NCI-H510A treated with DMSO at 0.1 percent for 48 hours (cell line): ENCODE results near the gene TC2N.
"Not testable (repeated sequence)": the region's sequence is repeated elsewhere in the genome, so short reads cannot be mapped to it uniquely, and the experiment has no call there.

ENCODE experiments used
- DNase-seq: peaks from one replicate; lab custom pipeline; 2025; lab: John Stamatoyannopoulos, UW

The TC2N gene

DNA sequence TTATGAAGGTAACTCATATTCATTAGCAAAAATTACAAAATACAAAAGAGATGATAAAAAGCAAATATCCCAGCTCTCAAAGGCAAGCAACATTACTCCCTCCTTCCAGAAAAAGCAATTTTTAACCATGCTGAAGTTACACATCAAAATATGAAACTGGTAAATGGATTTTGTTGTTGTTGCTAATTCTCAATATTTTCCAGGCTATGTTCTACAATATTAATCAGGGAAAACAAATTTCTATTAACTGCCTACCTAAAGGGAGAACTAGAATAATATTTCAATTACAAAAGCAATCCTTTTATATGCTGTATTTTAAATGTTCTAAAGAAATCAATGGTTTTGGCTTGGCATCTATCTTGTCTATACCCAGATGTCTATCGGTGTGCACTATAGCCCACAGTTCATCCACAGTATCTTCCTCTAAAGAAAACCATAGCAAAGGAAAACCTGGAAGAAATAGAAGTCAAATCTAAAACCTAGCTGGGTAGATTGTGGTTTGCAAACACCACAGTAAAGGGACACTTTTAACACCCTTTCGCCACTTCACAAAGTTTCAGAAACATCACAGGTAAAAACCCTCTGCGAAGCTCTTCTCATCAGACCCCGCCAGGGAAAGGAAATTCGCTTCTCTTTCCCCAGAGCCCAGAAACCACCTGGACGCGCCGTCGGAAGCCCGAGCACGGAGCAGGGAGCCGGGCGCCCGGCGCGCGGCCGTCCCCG, 32.0 kb downstream of the TC2N start:
- DNase-seq: peak; percentile 54

DNA sequence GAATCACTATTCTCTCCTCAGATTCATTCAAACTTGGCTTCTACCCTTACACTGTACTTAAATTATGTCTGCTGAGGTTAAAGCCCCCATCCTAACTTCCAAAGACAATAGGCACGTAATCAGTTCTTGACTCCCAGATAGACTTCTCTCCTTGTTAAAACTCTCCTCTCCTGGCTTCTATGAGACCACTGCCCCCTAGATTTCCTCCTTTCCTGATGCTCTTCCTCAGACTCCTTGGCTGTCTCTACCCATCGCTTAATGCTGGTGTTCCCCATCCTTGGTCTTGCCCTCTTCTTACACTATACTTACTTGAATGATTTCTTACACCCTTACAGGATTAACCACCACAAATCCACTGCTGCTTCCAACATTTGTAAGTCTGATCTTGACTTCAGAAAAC, 32.8 kb downstream of the TC2N start:
- no peak for DNase-seq

DNA sequence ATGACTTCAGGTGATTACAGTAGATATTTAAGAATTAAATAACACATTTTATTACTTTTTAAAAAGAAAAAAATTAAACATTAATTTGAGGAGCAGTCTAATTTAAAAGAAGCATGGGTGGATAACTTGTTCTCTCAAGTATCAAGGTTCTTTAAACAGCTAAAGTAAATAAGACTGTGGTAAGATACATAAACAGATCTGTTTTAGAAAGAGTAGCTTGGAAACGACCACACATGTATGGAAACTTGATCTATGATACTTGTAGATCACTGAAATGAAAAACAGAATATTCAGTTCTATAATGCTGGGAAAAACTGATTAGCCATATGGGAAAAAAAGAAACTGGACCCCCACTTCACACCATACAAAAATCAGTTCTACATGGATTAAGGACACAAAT, 36.0 kb downstream of the TC2N start:
- peak; percentile 74 for DNase-seq

- DNase-seq: peak; percentile 68
These were observed 36.6 kb downstream of the TC2N start for GRCh38 chr14:91830777-91831176.

GRCh38 chr14:91829511-91829910, 37.8 kb downstream of the TC2N start:
- no peak for DNase-seq

- DNase-seq: no peak
These were observed 39.6 kb downstream of the TC2N start for GRCh38 chr14:91827746-91828145.

DNA sequence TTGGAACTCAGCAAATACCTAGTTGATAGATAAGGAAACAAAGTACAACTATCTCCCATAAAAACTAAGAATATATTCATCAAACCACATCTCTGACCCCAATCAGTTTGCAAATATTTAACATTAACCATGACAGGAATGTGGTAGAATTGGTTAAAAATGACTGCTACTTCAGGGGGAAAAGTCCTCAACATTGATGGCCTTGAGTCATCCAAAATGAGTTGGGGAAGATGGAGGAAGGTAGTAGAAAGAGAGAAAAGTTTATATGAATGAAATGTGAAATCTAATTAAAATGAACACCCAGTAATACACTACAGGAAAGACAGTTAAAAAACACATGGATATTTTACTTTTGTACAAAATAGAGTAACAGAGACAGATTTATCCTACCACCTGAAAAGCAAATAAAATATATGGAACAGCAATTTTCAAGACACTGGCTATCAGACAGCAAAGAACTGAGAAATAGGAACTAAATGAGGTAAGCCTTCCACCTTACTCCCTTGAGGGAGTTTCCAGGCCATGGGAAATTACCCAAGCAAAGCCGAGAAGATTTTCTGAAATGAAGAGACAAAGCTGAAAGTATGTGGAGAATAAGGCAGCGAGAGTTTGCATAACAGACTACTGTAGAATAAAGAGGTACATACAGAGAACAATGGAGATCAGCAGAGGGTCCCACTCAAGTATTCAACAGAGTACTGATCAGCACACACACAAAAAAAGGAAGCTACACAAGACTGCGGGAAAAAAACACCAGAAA, 49.6 kb downstream of the TC2N start:
- DNase-seq: no peak

DNA sequence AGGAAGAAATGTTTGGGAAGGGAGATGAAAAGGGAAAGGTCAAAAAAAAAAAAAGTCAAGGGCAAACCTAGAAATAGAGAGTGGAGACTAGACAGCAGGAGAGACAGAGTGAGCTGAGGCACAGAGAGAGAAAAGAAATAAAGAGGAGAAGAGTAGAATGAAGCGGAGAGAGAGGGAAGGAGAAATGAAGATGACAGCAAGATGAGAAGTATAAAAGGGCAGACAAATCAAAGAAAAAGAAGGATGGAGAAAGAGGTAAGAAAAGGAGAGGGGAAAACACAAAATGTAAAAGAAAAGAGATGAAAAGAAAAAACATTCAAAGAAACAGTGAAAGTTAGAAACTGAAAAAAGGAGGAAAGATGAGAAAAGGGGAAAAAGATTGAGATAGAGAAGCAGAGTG, 53.0 kb downstream of the TC2N start:
- no peak for DNase-seq

GRCh38 chr14:91810699-91811098, 56.6 kb downstream of the TC2N start:
- DNase-seq: no peak

GRCh38 chr14:91806716-91807115, 60.6 kb downstream of the TC2N start:
- no peak for DNase-seq

DNA sequence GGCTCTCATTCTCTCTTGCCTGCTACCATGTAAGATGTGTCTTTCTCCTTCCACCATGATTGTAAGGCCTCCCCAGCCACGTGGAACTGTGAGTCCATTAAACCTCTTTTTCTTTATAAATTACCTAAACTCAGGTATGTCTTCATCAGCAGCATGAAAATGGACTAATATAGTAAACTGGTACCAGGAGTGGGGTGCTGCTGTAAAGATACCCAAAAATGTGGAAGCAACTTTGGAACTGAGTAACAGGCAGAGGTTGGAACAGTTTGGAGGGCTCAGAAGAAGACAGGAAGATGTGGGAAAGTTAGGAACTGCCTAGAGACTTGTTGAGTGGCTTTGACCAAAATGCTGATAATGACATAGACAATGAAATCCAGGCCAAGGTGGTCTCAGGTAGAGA, 61.2 kb downstream of the TC2N start:
- DNase-seq: not testable (repeated sequence)

GRCh38 chr14:91805659-91806058, 61.7 kb downstream of the TC2N start:
- DNase-seq: no peak

DNA sequence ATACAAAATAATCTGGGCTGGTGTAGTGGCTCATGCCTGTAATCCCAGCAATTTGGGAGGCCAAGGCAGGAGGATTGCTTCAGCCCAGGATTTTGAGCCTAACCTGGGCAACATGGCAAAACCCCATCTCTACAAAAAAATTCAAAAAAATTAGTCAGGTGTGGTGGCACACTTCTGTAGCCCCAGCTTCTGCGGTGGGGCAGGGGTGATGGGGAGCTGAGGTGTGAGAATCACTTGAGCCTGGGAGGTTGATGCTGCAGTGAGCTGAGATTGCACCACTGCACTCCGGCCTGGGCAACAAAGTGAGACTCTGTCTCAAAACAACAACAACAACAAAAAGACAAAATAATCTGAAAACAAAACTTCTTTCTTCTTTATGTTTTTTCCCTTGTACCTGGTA, 66.0 kb downstream of the TC2N start:
- DNase-seq: no peak

DNA sequence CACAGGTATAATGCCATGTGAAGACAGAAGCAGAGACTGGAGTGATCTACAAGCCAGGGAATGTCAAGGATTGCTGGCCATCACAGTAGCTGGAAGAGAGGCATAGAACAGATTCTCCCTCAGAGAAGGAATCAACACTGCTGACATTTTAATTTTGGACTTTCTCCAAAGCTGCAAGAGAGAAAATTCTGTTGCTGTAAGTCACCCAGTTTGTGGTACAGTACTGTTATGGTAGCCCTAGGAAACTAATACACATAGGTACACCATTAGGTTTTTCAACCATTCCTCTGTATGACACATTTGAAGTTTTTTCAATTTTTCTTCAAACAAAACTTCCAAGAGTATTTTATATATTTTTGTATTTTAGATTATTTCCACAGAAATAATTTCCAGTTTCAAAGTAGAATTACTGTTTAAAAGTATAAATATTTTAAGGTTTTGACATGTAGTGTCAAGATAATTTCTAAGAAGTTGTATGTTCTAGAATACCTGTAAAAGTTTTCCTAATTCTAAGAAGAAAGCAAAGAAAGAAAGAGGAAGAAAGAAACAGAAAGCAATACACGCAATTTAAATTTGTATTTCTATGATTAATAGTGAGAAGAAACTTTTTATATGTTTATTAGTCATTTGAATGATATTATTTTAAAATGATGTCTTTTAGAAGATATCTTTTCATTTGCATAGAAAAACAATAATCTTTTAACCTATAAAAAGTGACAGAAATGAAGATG, 70.6 kb downstream of the TC2N start:
- no peak for DNase-seq

- DNase-seq: no peak
These were observed 73.6 kb downstream of the TC2N start for GRCh38 chr14:91793704-91794103.

- DNase-seq: no peak
These were observed 81.1 kb downstream of the TC2N start for GRCh38 chr14:91786188-91786587.

- DNase-seq: no peak
These were observed 86.9 kb downstream of the TC2N start for GRCh38 chr14:91780452-91780851.

DNA sequence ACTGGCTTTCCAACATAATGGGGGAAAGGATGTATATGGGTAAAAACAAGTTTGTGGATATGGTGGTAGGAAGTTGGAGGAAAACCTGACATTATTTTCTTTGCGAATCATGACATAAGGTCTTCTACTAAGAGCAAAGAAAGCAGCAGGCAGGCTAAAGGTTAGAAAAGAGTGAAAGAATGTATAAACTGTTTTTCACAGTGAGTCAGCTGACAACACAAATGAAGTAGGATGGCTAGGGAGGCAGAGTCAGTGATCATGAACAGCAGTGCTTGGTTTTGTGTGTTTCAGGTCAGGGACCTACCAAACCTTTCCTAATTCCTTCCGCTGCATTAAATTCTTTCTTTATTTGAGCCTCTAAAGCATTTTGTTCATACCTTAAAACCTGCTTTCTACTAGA, 89.1 kb downstream of the TC2N start:
- no peak for DNase-seq

DNA sequence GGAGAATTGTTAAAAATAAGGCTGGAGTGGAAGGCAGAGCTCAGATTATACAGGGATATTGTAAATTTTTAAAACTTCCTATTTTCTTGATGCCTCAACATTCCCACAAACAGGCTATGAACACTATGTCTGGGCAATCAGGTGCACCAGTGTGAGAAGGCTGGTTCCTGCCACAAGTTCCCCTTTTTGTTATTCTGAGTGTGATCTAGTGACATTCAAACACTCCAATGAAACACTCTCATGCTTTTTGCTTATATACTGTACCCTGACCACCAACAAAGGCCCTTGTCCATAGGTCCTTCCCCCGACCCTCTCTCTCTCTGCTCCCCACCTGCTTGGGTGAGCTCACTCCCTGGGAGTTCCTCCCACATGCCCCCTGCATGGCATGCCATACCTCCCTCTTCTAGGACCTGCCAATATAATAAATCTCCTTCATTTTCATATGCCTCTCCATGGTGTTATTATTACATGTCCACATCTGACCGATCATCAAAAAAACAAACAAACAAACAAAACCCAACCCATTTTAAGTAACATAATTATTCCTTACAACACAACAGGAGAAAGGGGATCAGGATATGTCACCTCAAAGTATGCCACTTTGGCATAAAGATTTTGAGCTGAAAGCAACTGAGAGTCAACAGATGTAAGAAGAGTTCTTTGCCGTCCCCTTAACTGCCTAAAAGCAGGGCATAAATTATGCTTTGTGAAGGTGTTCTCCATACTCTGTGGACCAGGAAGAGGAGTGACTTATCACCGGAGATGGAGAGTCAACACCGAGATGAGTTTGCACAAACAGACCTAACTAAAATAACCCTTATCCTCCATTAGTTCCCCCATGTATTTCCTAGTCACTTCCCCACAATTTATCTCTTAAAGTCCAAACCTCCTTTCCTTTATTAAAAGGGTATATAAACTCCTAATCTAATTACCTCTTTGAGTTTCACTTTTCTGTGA, 92.9 kb downstream of the TC2N start:
- no peak for DNase-seq

DNA sequence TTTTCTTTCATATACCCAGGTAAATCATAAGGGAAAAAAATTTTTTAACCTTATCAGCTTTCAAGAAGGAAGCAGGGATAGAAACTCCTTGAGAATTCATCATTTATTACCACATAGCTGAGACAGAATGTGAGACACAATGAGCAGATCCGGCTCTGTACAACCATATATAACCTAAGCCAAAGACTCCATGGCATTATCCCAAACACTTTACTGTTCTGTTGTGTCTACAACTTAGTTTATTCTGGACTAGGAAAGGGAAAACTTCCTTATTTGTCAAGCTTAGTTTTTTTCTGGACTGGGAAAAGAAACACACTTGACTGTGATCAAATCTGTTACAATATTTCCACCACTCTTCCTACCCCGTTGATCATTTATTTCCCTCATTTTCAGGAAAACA, 97.2 kb downstream of the TC2N start:
- no peak for DNase-seq

GRCh38 chr14:91755570-91756295, 111.6 kb downstream of the TC2N start:
- DNase-seq: peak; percentile 15
